SKM-1 (cell line): ENCODE data around the gene RBM10.
"Not testable (repeated sequence)": the region's sequence is repeated elsewhere in the genome, so short reads cannot be mapped to it uniquely, and the experiment has no call there.

Source experiments
- DNase-seq: peaks from one replicate; lab custom pipeline; 2025; ENCODE audit not compliant: unreplicated experiment; lab: John Stamatoyannopoulos, UW

RBM10 gene, protein sequence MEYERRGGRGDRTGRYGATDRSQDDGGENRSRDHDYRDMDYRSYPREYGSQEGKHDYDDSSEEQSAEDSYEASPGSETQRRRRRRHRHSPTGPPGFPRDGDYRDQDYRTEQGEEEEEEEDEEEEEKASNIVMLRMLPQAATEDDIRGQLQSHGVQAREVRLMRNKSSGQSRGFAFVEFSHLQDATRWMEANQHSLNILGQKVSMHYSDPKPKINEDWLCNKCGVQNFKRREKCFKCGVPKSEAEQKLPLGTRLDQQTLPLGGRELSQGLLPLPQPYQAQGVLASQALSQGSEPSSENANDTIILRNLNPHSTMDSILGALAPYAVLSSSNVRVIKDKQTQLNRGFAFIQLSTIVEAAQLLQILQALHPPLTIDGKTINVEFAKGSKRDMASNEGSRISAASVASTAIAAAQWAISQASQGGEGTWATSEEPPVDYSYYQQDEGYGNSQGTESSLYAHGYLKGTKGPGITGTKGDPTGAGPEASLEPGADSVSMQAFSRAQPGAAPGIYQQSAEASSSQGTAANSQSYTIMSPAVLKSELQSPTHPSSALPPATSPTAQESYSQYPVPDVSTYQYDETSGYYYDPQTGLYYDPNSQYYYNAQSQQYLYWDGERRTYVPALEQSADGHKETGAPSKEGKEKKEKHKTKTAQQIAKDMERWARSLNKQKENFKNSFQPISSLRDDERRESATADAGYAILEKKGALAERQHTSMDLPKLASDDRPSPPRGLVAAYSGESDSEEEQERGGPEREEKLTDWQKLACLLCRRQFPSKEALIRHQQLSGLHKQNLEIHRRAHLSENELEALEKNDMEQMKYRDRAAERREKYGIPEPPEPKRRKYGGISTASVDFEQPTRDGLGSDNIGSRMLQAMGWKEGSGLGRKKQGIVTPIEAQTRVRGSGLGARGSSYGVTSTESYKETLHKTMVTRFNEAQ

DNA sequence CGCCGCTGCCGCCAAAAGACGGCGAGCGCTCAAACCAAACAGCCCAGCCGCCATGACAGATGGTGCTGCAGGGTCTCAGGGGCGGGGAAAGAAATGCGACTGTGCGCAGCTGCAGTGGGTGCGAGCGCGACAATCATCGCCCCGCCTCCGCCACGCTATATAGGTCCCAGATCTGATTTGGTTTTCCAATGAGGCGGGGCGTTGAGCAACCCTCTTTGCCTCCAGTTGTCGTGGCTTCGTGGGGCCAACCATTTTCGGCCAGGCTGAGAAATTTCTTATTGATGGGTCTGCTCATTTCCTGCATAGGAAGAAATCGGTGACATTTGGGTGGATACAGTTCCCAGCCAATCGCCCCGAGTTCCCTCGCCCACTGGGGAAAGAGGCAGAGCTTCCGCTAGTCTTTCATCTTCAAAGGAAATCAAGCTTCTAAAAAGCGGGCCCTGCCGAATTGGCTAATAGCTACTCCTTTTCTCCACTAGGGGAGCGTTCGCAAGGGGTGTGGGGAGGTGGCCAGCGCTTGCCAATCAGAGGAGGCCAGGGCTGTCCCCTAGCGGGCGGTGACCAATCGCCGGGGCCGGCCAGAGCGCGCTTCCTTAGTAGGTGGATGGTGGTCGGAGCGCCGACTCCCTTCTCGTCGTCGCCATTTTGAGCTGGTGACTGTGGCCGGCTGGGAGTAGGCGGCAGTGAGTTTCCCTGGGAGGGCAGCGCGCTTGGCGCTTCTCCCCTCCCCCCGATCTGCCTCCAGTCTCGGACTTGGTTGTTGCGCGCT, at the start of gene RBM10, which contains the start of gene NDUFB11:
RBM10 (plus strand) TSS at position 596 of the 769 bp plus-strand sequence. CDS start 2,261 bp downstream, outside the sequence.
NDUFB11 (minus strand) TSS at position 77 of the 769 bp plus-strand sequence; CDS start at position 54, 23 bp downstream.
- peak; percentile 83 for DNase-seq

DNA sequence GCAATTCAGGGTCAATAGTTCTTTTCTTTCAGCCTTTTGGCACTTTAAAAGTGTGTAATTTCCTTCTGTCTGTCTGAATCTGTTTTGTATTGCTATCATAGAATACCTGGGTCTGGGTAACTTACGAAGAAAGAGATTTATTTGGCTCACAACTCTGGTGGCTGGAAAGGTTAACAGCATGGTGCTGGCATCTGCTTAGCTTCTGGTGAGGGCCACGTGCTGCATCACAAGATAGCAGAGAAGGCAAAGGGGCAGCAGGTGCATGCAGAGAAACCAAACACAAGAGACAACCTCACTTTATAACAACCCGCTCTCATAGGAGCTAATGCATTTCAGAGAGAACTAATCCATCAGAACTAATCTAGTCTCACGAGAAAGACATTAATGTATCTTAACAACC, 48.0 kb upstream of the RBM10 start:
- DNase-seq, result no peak

DNA sequence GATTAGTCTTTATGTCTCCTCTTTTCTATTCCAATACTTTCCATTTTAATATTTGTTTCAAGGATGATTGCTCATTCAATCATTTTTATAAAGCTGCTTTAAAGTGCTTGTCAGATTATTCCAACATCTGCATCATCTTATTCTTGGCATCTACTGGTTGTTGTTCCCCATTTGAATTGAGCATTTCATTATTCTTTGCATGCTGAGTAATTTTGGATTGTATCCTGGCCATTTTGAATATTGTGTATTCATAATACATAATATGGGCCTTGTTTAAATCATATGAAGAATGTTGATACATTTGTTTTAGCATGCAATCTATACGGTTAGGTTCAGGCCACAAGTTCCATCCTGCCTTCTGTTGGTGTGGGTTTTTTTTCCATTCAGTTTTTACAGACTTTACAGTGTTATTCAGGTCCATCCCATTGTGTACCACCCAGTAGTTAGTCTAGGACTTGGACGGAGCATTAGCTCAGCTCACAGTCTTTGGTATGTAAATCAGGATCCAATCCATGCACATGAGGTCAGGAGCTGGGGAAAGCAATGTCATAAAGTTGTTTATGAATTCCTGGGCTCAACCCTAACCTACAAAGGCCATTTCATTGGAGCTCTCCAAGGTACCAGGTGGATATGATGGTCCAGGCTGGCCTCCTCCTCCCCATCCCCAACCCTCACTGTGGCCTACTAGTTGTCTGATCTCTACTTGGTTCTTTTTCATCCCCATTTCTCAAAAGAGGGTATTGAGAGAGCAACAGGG, 46.5 kb upstream of the RBM10 start:
- DNase-seq, result no peak

DNA sequence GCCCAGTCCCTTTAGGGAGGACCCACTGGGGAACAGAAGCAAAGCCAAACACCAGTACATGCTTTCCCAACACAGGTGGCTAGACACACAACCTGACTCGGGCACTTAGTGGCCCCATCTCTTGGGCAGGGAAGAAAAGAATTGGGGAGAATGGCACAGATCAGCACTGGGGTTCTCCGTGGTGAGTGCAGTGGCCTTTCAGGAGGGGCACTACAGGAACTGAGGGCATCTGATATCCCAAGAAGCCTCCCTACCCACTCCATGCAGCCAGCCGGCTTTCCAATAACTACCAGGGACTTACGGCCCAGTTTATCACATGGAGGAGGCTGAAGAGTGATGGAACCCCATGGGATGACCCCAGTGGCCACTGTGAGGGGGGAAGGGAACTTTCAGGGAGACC, 43.8 kb upstream of the RBM10 start:
- no peak for DNase-seq

DNA sequence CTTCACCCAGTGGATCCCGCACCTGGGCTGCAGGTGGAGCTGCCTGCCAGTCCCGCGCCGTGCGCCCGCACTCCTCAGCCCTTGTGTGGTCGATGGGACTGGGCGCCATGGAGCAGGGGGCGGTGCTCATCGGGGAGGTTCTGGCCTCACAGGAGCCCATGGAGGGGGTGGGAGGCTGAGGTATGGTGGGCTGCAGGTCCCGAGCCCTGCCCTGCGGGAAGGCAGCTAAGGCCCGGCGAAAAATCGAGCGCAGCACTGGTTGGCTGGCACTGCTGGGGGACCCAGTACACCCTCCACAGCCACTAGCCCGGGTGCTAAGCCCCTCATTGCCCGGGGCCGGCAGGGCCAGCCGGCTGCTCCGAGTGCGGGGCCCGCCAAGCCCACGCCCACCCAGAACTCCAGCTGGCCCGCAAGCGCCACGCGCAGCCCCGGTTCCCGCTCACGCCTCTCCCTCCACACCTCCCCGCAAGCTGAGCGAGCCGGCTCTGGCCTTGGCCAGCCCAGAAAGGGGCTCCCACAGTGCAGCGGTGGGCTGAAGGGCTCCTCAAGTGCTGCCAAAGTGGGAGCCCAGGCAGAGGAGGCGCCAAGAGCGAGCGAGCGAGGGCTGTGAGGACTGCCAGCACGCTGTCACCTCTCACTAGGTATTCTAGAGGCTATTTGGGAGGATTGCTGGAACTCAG, 33.9 kb upstream of the RBM10 start:
- DNase-seq, result not testable (repeated sequence)

DNA sequence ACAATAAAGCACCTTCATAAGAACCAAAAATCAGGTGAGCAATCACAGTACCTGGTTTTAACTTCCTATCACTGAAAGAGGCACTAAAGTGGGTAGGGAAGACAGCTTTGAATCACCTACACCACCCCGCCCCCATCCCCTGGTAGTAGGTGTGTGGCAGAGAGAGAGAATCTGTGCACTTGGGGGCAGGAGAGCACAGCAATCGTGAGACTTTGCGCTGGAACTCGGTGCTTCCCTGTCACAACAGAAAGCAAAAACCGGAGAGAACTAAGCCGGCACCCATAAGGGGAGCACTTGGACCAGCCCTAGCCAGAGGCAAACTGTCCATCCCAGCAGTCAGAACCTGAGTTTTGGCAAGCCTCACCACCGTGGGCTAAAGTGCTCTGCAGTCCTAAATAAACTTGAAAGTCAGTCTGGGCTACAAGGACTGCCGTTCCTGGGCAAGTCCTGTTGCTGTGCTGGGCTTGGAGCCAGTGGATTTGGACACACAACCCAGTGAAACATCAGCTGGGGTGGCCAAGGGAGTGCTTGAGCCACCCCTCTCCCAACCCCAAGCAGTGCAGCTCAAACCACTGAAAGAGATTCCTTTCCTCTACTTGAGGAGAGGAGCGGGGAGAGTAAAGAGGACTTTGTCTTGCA, 32.6 kb upstream of the RBM10 start:
- no peak for DNase-seq

DNA sequence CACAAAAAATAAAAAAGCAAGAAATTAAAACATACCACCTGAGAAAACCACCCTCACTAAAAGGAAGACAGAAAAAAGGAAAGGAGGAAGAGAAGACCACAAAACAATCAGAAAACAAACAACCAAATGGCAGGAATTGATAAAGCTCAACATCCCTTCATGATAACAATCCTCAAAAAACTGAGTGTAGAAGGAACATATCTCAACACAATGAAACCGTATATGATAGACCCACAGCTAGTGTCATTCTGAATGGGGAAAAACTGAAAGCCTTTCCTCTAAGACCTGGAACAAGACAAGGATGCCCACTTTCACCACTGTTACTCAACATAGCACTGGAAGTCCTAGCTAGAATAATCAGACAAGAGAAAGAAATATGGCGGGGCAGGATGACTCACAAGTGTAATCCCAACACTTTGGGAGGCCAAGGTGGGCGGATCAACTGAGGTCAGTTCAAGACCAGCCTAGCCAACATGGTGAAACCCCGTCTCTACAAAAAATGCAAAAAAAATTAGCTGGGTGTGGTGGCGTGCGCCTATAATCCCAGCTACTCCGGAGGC, 28.4 kb upstream of the RBM10 start:
- DNase-seq, result not testable (repeated sequence)

DNA sequence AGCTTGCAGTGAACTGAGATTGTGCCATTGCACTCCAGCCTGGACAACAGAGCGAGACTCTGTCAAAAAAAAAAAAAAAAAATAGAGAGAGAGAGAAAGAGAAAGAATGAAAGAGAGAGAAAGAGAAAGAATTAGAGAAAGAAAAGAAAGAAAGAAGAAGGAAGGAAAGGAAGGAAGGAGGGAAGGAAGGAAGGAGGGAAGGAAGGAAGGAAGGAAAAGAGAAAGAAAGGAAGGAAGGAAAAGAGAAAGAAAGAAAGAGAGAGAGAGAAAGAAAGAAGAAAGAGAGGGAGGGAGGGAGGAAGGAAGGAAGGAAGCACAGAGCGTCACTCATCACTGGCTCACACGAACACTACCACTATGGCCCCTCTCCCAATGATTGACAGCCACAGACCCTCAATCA, 20.6 kb upstream of the RBM10 start:
- not testable (repeated sequence) for DNase-seq

DNA sequence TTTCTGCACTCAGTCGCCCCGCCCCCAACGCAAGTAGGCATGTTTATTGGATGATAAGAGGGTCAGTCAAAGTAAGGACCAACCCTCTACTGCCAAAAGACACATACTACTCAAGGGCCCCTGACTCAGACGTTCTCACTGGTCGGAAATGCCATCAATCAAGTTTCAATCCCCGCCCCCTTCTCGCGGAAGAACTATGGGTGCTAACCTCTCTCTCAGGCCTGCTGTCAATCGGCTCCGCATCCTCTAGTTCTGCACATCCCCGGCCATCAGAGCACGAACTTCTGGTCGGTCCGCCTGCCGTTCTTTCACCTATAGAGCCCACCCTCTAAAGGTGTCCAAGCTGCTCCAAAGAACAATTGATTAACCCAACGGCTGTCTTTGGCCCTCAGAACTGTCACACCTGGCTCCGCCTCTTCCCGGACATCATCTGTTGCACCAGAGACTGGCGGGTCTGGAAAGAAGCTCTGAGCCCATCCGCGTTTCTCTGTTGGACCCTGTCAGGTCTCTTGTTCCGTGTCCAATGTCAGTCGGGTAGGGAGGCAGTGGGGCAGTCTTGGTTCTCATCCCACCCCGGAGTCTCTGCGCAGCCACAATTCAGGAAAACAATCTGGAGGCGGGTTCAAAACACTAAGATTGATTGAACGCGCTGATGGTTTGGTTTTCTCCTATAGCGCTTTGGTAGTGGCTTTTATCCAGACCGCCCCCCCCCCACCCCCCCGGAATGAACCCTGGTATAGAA, 15.7 kb upstream of the RBM10 start:
- peak; percentile 66 for DNase-seq

DNA sequence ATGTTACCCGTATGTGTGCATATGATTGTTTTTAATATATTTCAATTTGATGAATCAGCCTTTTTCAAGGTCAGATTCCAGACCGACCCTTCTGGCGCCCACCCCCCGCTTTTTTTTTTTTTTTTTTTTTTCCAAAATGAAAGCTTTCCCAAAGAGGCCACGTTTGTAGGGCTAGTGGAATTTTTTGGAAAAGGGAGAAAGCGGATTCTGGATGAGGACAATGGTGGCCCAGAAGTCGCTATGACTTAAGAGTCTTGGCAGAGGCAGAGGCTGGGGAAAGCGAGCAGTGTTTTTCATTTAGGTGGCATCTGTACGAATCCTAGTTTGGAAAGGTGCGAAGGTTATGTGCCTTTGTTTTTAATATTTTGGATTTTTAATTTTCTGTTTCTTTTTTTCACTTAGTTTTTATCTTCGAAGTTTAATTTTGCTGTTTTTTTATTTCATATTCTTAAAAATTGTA, 15.1 kb upstream of the RBM10 start:
- no peak for DNase-seq

DNA sequence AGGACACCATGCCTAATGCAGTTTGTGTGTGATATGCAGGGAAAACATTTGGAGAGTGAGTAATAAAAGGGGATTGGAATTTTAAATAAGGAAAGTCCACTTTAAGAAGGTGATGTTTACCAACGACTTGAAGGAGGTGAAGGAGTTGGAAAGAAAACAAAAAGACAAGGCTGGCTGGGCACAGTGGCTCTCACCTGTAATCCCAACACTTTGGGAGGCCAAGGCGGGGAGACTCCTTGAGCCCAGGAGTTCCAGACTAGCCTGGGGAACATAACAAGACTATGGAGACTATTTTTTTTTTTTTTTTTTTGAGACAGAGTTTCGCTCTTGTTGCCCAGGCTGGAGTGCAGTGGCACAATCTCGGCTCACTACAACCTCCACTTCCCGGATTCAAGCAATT, 11.5 kb upstream of the RBM10 start:
- DNase-seq, result no peak

DNA sequence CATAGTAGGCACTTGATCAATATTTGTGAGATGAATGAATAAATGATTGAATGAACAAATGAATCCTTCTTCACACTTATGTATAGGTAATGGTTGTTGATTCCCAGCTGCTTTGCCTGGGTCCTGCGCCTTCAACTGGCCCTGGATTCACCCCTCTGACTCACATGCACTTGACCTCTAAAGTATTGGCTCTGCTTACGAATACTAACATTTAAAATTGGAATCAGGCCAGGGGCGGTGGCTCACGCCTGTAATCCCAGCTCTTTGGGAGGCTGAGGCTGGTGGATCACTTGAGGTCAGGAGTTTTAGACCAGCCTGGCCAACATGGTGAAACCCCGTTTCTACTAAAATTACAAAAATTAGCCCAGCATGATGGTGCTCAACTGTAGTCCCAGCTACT, 9.4 kb upstream of the RBM10 start:
- DNase-seq, result not testable (repeated sequence)

DNA sequence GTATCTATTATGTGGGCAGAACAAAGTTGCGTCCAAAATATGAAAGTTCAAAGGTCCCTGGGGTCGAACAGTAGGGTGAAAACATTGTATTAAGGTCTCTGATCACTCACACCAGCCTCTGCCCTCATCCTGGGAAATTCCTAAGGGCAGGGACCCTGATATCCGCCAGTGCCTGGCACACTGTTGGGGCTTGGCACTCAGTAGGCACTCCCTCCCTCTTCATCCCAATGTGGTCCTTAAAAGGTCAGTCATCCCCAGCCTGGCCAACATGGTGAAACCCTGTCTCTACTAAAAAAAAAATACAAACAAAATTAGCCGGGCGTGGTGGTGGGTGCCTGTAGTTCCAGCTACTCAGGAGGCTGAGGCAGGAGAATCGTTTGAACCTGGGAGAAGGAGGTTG, 6.8 kb upstream of the RBM10 start:
- DNase-seq, result no peak

DNA sequence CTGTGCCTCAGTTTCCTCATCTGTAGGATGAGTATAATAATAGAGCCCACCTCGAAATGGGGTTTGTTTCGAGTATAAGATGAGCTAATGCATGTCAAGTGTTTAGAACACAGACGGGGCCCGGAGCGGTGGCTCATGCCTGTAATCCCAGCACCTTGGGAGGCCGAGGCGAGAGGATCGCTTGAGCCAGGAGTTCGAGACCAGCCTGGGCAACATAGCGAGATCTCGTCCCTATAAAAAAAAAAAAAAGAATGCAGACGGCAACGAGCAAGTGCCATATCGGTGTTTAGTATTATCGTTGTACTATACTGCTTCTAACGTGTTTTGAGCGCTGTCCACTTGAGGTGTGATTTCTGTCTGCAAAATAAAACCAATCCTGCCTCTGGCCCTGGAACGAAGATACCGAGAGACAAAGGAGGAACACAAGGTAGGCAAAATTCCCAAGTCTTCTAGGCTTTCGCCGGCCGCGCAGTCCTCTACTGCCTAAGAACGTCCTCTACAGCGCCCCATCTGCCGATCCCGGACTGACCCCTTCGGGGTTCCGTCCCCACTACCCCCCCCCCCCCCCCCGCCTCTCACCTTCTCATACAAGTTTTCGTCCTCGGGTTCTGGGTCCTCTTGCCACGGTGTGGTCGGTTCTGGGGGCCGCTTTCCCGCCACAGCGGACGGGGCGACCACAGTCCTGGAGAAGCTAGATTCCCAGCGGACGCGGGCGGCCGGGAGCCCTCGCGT, 961 bp upstream of the RBM10 start:
- no peak for DNase-seq

DNA sequence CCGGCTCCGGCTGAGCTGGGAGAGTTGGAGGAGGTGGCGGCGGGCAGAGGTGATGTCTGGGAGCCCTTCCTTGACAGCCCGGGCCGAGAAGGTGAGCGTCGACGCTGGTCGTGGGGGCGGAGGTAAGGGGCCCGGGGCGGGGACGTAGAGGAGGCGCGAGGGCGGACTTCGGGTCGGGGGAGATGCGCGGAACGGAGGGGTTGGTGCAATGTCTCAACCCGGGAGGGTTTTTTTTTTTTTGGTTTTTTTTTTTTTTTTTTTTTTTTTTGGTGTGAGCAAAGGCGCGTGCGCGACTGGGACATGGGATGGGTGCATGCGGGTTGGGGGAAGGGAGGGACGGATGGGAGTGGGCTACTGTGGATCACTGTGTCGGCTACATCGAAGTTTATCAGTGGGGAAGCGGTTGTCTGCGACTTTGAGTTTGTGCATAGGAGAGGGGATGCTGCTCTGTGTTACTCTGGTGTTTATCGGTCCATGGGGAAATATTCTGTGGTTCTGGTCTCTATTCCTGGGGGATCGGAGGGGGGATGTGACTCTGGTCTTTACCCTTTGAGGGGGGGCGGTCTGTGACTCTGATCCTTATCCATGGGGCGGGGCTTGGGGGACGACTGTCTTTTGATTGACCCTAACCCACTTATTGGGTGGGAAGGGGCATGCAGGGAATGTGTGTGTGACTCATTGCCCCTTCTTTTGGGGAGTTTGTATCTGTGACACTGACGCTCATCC, 537 bp downstream of the RBM10 start:
- no peak for DNase-seq

DNA sequence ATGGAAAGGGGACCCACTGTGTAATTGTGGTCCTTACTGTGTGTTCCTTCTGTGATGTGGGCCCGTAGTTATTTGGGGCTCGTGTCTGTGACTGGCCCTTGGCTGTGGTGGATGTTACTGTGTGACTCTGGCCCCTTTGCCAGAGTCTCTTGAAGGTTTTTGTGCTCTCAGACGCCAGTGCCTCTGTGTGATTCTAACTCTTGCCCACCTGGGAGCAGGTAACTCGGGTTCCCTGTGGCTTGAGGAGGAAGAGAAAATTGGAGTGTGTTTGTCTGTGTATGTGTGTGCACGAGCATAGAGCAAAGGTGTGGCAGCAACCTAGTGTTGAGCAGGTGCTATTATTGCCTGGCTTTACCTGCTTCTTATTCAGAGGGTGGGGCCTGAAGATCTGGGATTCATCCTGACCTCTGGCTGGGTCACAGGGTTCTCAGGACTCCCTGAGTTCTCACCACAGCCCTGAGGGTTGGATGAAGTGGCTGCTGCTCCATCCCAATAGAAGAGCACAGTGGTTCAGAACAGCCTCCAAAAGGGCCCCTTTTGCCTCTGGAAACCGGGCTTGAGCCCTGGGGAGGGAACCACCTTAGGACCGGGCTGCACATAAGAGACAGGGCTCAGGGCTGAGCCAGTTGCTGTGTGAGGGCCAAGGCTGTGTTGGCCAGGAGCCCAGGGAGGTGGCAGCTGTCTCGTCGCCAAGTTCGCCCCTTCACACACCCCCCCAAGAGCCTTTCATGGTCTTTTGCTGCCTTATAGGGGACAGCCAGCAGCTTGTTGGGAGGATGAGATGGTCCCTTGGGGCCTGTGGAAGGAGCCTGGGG, 1.3 kb downstream of the RBM10 start:
- no peak for DNase-seq
